22Rv1 (cell line): ENCODE data around the gene SLC15A4.

Experiments used
- CTCF ChIP-seq: fragments of 450-650 bp; IDR thresholded peaks from 2 replicates; pipeline ENCODE4 v1.5.1; 2017; ENCODE audit warnings: mild to moderate bottlenecking
- ZFX ChIP-seq: fragments of 450-650 bp; IDR thresholded peaks from 2 replicates; pipeline ENCODE4 v1.6.1; 2017; ENCODE audit warnings: antibody characterized with exemption, borderline replicate concordance

GRCh38 chr12:128818065-128819022 lies 5.4 kb downstream of the SLC15A4 start:
- TF ChIP-seq CTCF, result no peak
- no peak for TF ChIP-seq ZFX
